HTR-8/SVneo (cell line): Measurements from ENCODE around the gene NAALADL2.
"Not testable (repeated sequence)": the region's sequence is repeated elsewhere in the genome, so short reads cannot be mapped to it uniquely, and the experiment has no call there.

Experiments
- DNase-seq: peaks from one replicate; pipeline ENCODE4 v3.0.0; 2011; ENCODE audit warnings: low spot score, mixed read lengths; ENCODE audit not compliant: insufficient read length
- FAIRE-seq: peaks from 2 replicates; lab custom pipeline; 2011; peaks lifted over from hg19 to GRCh38; lab: Jason Lieb, UNC

The NAALADL2 gene

GRCh38 chr3:175059788-175060187, 200.7 kb downstream of the NAALADL2 start:
- FAIRE-seq (no peak), DNase-seq (no peak)

- DNase-seq (no peak), FAIRE-seq (no peak)
Observed at GRCh38 chr3:175065497-175065896, 206.4 kb downstream of the NAALADL2 start.

- DNase-seq (no peak), FAIRE-seq (no peak)
Observed at GRCh38 chr3:175066617-175067415, 207.7 kb downstream of the NAALADL2 start.

- FAIRE-seq (no peak), DNase-seq (no peak)
Observed at GRCh38 chr3:175068587-175068986, 209.5 kb downstream of the NAALADL2 start.

- no peak for FAIRE-seq
- DNase-seq = no peak
Observed at GRCh38 chr3:175070946-175071345, 211.8 kb downstream of the NAALADL2 start.

- DNase-seq = no peak
- FAIRE-seq = no peak
Observed at GRCh38 chr3:175073219-175073905, 214.2 kb downstream of the NAALADL2 start.

GRCh38 chr3:175075269-175075668, 216.1 kb downstream of the NAALADL2 start:
- DNase-seq (no peak), FAIRE-seq (no peak)

GRCh38 chr3:175077216-175077615, 218.1 kb downstream of the NAALADL2 start:
- no peak for FAIRE-seq
- no peak for DNase-seq

GRCh38 chr3:175082631-175083030, 223.5 kb downstream of the NAALADL2 start:
- DNase-seq (no peak), FAIRE-seq (no peak)

- not testable (repeated sequence) for FAIRE-seq
Observed at GRCh38 chr3:175087128-175087527, 228.0 kb downstream of the NAALADL2 start.

GRCh38 chr3:175088766-175089380, 229.7 kb downstream of the NAALADL2 start:
- no peak for FAIRE-seq
- DNase-seq = no peak

More at GRCh38 chr3:175087128-175087527, 228.0 kb downstream of the NAALADL2 start:
- DNase-seq = not testable (repeated sequence)

GRCh38 chr3:175091426-175092114, 232.4 kb downstream of the NAALADL2 start:
- DNase-seq = no peak
- no peak for FAIRE-seq

- FAIRE-seq (no peak), DNase-seq (peak; percentile 10)
Observed at GRCh38 chr3:175093748-175094147, 234.6 kb downstream of the NAALADL2 start.

GRCh38 chr3:175094344-175094743, 235.2 kb downstream of the NAALADL2 start:
- no peak for FAIRE-seq

GRCh38 chr3:175098644-175099043, 239.5 kb downstream of the NAALADL2 start:
- FAIRE-seq (no peak), DNase-seq (no peak)

More at GRCh38 chr3:175094344-175094743, 235.2 kb downstream of the NAALADL2 start:
- no peak for DNase-seq

- DNase-seq (no peak), FAIRE-seq (no peak)
Observed at GRCh38 chr3:175102161-175102560, 243.0 kb downstream of the NAALADL2 start.

GRCh38 chr3:175103298-175103697, 244.2 kb downstream of the NAALADL2 start:
- DNase-seq (no peak), FAIRE-seq (no peak)

- no peak for DNase-seq
- no peak for FAIRE-seq
Observed at GRCh38 chr3:175105066-175105465, 245.9 kb downstream of the NAALADL2 start.

- FAIRE-seq (no peak), DNase-seq (no peak)
Observed at GRCh38 chr3:175107231-175107630, 248.1 kb downstream of the NAALADL2 start.

- DNase-seq = no peak
- no peak for FAIRE-seq
Observed at GRCh38 chr3:175107995-175108394, 248.9 kb downstream of the NAALADL2 start.
